NCI-H2107 treated with DMSO at 0.1 percent for 48 hours (cell line): Measurements from ENCODE around the gene IGLL1.

Source experiments
- DNase-seq: peaks from one replicate; lab custom pipeline; 2025; ENCODE audit not compliant: unreplicated experiment; lab: John Stamatoyannopoulos, UW

Gene IGLL1

DNA sequence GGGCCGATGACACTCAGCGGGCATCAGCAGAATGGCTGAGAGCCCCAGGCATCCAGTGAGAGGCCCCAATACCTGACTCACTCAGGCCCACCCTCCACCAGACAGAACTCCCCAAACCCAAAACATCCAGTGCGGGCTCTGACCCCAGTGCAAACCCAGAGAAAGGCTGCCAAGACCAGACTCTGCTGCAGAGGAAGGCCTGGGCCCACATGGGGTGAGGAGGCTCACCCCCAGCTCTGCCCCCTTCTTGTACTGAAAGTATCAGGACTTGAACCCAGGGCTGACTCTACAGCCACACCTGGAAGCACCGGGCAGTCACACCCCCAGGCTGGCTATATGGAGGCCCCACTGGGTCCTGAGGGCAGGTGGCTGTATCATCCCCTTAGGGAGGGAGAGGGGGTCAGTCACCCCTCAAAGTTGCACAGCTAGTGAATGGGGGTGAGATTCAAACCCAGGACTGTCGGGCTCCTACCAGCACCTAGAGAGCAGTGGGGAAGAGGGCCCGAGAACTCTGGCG lies 49.3 kb downstream of the IGLL1 start:
- no peak for DNase-seq

DNA sequence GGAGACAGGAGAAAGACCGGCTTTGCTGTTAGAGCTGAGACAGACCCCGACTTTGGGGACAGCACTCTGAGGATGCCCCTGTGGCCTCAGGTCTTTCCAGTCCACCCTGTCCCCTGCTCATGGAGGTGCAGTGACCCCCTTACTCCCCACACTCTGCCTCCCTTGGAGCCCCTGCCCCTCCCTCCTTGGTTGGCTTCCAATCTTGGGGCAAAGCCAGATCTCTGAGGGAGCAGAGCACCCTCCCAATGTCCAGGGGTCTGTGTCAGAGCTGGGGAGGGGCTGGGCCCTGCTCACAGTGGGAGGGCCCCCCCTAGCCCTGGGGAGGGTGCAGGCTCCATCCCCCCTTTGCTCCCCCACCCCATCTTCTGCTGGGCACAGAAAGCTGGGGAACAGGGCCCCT lies 50.0 kb downstream of the IGLL1 start:
- no peak for DNase-seq

DNA sequence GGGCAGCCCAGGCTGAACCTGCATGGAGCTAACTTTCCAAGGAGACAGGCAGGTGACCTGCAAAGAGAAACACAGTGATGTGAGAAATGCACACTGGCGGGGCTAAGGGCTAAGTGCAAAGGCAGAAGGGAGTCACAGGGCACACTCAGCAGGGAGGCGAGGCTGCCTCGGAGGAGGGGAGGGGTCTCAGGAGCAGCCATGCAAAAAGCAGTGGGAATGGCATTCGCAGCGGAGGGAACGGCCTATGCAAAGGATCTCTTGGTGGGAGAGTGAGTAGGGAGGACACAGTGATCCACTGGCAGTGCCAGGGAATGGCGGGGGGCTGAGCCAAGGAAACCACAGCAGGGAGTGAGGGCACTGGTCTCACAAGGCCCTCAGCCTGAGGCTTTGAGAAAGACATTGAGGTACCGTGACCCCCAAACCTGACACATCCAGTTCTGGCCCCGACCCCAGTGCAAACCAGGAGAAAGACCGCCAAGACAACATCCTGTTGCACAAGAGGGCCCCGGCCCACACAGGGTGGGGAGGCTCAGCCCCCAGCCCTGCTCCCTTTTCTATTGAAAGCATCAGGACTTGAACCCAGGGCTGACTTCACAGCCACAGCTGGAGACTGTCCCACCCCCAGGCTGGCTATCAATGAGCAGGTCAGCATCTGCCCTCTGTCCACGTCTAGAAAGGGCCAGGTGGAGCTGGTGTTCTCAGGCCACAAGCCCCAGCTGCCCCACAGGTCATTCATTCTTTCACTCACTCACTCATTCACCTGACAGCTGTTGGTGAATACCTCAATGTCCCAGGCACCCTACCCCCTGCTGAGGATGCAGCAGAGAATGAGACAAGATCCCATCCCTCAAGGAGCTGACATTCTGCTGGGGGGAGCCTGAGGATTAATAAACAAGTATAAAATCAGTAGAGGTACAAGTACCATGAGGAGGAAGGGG lies 50.7 kb downstream of the IGLL1 start:
- no peak for DNase-seq

DNA sequence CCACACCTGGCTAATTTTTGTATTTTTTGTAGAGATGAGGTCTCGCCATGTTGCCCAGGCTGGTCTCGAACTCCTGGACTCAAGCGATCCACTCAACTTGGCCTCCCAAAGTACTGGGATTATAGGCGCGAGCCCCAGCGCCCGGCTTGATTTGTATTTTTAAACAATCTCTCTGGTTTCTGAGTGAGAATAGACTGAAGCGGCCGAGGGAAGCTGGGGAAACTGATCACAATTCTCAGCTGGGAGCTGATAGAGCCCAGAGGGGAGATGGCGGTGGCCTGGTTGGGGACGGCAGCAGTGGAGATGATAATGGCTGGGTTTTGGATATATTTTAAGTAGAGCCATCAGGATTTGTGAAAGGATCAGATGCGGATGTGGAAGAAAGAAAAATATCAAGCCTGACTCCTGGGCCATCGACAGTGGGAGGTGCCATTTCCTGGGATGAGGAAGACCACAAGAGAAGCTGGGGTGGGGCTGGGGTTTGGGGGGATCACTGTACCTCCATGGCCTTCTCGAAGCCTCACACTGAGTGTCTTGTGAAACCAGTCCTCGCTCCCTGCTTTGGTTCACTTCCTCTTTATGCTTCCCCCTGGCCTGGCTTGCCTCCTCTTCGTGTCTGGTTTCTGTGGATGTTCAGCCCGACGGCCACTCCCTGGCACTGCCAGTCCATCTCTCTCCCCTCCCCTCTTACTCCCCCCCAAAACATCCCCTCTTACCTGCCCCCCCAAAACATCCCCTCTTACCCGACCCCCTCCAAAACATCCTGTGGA lies 51.9 kb downstream of the IGLL1 start:
- DNase-seq, result no peak

DNA sequence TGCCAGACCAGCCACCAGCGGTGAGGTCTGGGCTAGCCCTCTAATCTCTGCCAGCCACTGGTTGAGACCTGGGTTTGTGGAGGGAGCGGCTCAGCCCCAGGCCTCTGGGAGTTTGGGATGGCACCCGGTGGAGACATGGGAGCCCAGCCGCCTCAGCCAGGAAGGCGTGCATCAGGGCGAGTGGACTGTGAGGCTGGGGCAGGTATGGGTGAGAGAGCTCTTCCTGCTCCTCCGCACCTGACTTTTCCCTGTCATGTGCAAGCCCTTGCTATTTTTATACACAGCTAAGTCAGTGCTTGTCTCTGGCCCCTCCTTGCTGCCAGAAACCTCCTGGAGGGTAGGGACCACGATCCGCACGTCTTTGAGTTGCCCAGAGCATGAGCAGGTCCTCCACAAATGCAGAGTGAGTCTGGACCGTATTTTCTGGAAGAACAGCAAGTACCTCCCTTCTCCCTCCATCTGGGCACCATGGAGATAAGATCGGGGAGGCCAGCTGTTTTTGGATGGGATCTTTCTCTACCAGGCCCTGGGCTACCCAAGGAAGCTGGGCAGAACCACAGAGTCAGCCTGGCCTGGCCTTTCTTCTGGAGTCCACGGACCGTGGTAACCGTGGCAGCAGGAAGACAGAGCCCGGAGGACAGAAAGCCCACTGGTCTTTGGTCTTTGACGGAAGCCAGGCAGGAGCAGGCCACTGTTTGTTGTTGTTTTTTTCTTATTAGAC lies 53.3 kb downstream of the IGLL1 start:
- DNase-seq, result no peak

DNA sequence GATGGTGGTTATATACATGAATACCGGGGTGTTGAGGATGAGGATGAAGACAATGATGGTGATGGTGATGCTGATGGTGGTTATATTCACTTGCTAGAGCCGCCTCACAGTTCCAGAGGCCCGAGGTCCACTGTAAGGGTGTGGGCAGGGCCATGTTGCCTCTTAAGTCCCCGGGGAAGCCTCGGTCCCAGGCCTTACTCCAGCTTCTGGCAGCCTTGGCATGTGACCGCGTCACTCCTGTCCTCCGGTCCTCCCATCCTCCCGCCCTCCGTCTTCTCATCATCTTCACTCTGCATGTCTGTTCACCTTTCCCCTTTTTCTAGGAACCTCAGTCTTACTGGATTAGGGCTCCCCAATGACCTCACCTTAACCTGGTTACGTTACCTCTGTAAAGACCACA lies 54.6 kb downstream of the IGLL1 start:
- no peak for DNase-seq

DNA sequence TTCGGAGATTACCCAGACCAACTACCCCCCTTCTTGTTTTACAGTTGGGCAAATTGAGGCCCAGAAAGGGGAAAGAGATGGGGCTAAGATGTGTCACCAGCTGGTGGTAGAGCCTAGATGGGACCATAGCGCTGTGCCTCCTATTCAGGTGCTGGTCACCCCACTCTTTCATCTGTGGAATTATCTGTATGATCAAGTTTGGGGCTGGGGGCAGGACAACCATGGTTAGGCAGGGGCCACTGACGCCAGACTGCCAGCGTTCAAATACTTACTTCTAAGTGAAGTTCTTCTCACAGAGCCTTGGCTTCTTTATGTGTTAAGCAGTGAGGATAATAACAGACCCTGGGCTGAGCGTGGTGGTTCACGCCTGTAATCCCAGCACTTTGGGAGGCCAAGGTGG lies 55.9 kb downstream of the IGLL1 start:
- no peak for DNase-seq

DNA sequence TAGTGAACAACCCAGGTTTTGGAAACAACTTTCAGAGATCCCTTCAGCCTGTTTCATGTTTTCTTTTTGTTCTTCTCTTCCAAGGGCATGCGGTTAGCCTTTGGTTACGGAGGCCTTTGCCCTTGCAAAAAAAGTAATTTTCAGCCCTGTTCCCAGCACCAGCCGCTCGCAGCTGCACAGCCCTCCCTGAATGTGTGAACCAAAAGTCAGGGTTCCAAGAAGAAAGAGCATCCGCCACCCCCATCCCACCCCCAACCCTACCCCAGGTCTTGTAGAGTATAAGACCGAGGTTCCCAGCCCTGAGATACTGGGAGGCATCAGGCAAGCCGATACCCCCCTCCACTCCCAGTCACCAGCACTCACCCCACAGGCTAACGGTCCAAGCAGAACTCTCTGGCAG lies 56.4 kb downstream of the IGLL1 start:
- no peak for DNase-seq
